Measurements from ENCODE around the gene PHTF2.
"Not testable (repeated sequence)": the region's sequence is repeated elsewhere in the genome, so short reads cannot be mapped to it uniquely, and the experiment has no call there.

Gene PHTF2

DNA sequence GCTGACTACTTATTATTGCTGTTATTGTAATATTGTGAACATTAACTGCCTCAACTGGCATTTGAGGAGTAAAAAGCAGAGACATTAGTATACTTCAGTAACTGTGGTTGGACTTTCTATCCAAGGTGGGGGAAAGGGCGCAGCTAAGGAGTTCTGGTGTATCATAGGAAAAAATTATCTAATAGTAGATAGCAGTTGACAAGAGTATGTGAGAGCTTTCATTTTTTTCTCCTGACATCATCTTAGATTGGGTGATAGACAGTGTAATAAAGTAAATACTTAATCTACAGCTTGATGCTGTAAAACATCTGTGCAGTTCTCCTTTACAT lies 68.9 kb downstream of the PHTF2 start:
- no peak for DNase-seq (ENCODE audit: low read depth in 1 of 2, low spot score in 1 of 2)
- Histone ChIP-seq H3K4me3 (replicated peaks; ENCODE audit: insufficient read depth, low read length) (no peak overlapping the region), H3K27ac (replicated peaks) (no peak overlapping the region; the same call in 1 of the 2 replicates), H3K27me3 (ENCODE audit: insufficient read depth, poor library complexity, severe bottlenecking) (no peaks in the 10 kb centered on the region)
- TF ChIP-seq GABPA (IDR thresholded peaks at IDR 0.05; ENCODE audit: low read depth): no peak
- TF ChIP-seq POLR2AphosphoS5 (IDR thresholded peaks at IDR 0.05; ENCODE audit: low read depth): no peak
- TF ChIP-seq, protein P1, sequence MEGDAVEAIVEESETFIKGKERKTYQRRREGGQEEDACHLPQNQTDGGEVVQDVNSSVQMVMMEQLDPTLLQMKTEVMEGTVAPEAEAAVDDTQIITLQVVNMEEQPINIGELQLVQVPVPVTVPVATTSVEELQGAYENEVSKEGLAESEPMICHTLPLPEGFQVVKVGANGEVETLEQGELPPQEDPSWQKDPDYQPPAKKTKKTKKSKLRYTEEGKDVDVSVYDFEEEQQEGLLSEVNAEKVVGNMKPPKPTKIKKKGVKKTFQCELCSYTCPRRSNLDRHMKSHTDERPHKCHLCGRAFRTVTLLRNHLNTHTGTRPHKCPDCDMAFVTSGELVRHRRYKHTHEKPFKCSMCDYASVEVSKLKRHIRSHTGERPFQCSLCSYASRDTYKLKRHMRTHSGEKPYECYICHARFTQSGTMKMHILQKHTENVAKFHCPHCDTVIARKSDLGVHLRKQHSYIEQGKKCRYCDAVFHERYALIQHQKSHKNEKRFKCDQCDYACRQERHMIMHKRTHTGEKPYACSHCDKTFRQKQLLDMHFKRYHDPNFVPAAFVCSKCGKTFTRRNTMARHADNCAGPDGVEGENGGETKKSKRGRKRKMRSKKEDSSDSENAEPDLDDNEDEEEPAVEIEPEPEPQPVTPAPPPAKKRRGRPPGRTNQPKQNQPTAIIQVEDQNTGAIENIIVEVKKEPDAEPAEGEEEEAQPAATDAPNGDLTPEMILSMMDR (IDR thresholded peaks at IDR 0.05; ENCODE audit: insufficient read depth, low read length): no peak
- no peak for TF ChIP-seq SPI1 (IDR thresholded peaks at IDR 0.05; ENCODE audit: borderline replicate concordance, low read depth)
- TF ChIP-seq, protein P2, sequence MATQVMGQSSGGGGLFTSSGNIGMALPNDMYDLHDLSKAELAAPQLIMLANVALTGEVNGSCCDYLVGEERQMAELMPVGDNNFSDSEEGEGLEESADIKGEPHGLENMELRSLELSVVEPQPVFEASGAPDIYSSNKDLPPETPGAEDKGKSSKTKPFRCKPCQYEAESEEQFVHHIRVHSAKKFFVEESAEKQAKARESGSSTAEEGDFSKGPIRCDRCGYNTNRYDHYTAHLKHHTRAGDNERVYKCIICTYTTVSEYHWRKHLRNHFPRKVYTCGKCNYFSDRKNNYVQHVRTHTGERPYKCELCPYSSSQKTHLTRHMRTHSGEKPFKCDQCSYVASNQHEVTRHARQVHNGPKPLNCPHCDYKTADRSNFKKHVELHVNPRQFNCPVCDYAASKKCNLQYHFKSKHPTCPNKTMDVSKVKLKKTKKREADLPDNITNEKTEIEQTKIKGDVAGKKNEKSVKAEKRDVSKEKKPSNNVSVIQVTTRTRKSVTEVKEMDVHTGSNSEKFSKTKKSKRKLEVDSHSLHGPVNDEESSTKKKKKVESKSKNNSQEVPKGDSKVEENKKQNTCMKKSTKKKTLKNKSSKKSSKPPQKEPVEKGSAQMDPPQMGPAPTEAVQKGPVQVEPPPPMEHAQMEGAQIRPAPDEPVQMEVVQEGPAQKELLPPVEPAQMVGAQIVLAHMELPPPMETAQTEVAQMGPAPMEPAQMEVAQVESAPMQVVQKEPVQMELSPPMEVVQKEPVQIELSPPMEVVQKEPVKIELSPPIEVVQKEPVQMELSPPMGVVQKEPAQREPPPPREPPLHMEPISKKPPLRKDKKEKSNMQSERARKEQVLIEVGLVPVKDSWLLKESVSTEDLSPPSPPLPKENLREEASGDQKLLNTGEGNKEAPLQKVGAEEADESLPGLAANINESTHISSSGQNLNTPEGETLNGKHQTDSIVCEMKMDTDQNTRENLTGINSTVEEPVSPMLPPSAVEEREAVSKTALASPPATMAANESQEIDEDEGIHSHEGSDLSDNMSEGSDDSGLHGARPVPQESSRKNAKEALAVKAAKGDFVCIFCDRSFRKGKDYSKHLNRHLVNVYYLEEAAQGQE (IDR thresholded peaks at IDR 0.05; ENCODE audit: insufficient replicate concordance, low read depth): no peak

DNA sequence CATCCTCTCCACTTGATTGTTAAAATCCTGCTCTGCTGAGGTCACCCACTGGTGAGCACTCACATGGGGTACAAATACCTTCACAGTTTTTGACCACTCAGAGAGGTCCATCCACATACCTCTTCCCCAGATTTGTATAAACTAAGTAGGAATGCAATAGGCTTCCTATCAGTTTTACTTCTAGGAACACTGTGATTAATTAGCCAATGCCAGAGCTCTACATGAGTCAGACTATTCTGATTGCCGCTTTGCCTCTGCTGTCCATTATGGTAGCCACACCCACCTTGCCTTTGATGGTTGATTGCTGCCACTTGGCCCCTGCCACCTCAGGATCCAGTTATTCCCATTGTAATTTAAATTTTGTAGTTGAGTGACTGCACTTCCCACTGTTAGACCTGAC lies 73.7 kb downstream of the PHTF2 start:
- not testable (repeated sequence) for H3K27ac ChIP-seq (replicated peaks); H3K27me3 ChIP-seq (ENCODE audit: insufficient read depth, poor library complexity, severe bottlenecking); H3K4me3 ChIP-seq (replicated peaks; ENCODE audit: insufficient read depth, low read length); DNase-seq (ENCODE audit: low read depth in 1 of 2, low spot score in 1 of 2)

DNA sequence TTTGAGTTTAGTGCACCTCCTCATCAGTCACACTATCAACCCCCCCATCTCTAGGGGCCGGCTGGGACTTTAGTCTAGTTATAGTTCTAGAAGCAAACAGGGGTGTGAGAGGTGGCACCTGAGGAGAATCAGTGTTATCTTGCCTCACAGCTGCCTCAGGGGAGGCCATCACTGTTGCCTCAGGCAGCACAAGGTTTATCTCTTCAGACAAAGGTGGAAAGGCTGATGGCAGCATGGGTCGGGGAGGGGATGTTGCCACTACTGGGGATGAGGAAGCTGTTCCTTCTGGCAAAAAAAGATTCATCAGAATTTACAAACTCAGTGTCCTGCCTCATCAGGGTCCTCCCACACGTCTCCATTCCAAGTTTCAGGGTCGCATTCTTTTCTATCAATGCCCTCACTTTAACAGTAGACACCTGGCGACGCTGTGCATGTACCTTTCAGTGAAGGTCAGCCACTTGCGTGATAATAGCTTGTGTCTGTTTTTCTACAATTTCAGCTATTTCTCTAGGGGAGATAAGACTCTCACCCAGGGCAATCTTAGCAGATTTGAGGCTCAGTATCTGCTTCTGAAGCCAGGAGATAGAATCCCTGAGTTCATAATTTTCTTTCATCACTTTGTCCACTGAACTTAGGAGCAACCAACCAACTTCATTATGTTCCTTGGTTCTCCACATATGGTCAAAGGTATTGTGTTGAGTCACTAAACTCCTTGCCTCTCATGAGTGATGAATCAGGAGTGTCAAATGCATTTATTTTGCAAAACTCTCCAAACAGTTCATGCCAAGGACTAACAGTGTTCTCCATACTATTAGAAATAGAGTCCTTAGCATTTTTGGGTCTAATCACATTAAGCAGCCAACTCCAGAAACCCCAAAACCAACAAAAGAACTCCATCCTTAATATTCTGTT lies 75.1 kb downstream of the PHTF2 start:
- not testable (repeated sequence) for H3K27ac ChIP-seq (replicated peaks); DNase-seq (ENCODE audit: low read depth in 1 of 2, low spot score in 1 of 2); H3K27me3 ChIP-seq (ENCODE audit: insufficient read depth, poor library complexity, severe bottlenecking); H3K4me3 ChIP-seq (replicated peaks; ENCODE audit: insufficient read depth, low read length)

DNA sequence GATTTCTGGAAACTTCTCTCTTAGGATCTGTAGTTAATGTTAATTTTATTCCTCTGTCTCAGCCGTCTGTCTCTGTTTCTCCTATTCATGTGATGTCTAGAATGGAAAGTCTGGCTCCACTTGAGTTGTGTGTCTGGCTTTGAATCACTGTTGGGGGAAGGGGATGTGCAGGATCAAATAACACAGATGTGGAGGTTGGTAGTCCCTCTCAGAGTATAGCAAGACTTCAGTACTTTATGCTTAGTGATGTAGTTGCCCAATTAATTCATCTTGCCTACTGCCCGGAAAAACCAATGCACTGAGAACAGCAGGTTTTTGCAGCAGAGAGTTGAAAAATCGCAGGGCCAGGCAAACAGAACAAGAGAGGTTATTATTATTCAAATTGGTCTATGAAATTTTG lies 79.2 kb downstream of the PHTF2 start:
- no peak for DNase-seq (ENCODE audit: low read depth in 1 of 2, low spot score in 1 of 2)
- H3K27me3 ChIP-seq (ENCODE audit: insufficient read depth, poor library complexity, severe bottlenecking): no peaks in the 10 kb centered on the region
- no peak overlapping the region for H3K4me3 ChIP-seq (replicated peaks; ENCODE audit: insufficient read depth, low read length)
- H3K27ac ChIP-seq (replicated peaks): no peak overlapping the region
- TF ChIP-seq GABPA (IDR thresholded peaks at IDR 0.05; ENCODE audit: low read depth) (no peak), POLR2AphosphoS5 (IDR thresholded peaks at IDR 0.05; ENCODE audit: low read depth) (no peak), SPI1 (IDR thresholded peaks at IDR 0.05; ENCODE audit: borderline replicate concordance, low read depth) (no peak)
- TF ChIP-seq, protein P2 (IDR thresholded peaks at IDR 0.05; ENCODE audit: insufficient replicate concordance, low read depth): no peak
- TF ChIP-seq, protein P1 (IDR thresholded peaks at IDR 0.05; ENCODE audit: insufficient read depth, low read length): no peak

DNA sequence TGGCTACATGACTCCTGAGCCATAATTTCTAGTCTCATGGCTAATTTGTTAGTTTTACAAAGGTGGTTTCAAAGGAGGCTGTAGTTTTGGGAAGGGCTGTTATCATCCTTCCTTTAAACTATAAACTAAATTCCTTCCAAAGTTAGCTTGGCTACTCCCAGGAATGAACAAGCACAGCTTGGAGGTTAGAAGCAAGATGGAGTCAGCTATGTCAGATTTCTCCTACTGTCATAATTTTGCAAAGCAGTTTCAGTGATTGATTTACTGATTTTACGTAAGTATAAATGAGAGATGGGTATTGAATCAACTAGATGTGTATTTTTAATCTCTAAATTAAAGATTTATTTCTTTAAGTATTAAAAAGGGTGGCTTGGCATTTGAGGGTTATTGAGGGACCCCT lies 79.9 kb downstream of the PHTF2 start:
- TF ChIP-seq, protein P1 (IDR thresholded peaks at IDR 0.05; ENCODE audit: insufficient read depth, low read length): no peak
- TF ChIP-seq SPI1 (IDR thresholded peaks at IDR 0.05; ENCODE audit: borderline replicate concordance, low read depth): no peak
- TF ChIP-seq, protein P2 (IDR thresholded peaks at IDR 0.05; ENCODE audit: insufficient replicate concordance, low read depth): no peak
- no peak for TF ChIP-seq GABPA (IDR thresholded peaks at IDR 0.05; ENCODE audit: low read depth)
- no peak for TF ChIP-seq POLR2AphosphoS5 (IDR thresholded peaks at IDR 0.05; ENCODE audit: low read depth)
- no peak overlapping the region for H3K4me3 ChIP-seq (replicated peaks; ENCODE audit: insufficient read depth, low read length)
- DNase-seq (ENCODE audit: low read depth in 1 of 2, low spot score in 1 of 2): no peak
- H3K27me3 ChIP-seq (ENCODE audit: insufficient read depth, poor library complexity, severe bottlenecking): no peaks in the 10 kb centered on the region
- no peak overlapping the region for H3K27ac ChIP-seq (replicated peaks)
